Kidney epithelial cell (primary cell): ENCODE results near the gene COL23A1. TPM values are rescaled to one million over a fixed set of nuclear protein-coding genes. Genes with fewer than 3 reads are reported as not detected.

Experiments used
- DNase-seq: peaks from one replicate; pipeline ENCODE4 v3.0.0-alpha.2; 2010; ENCODE audit warnings: low read depth
- H3K27me3 ChIP-seq: 2 replicates; pipeline ENCODE4 v1.6.0; 2011; ENCODE audit warnings: low read length; ENCODE audit not compliant: control insufficient read depth, insufficient read depth
- H3K36me3 ChIP-seq: 2 replicates; pipeline ENCODE4 v1.5.1; 2011; ENCODE audit warnings: low read length; ENCODE audit not compliant: control insufficient read depth, insufficient read depth
- H3K4me3 ChIP-seq: 2 replicates; pipeline ENCODE4 v1.5.1; 2011; ENCODE audit warnings: low read depth, mild to moderate bottlenecking, control low read depth, low read length
- total RNA-seq: library from RNA; depleted of rRNA; stranded (reverse); fragments of >200 nt; gene quantifications from 2 replicates; pipeline ENCODE4 v1.2.3, GENCODE V29; 2015
- TF ChIP-seq, protein P1 (sequence below): IDR thresholded peaks from 2 replicates; pipeline ENCODE4 v1.5.1; 2011; ENCODE audit warnings: mild to moderate bottlenecking, moderate library complexity, low read length, control low read depth, inconsistent platforms; ENCODE audit not compliant: insufficient read depth, poor library complexity, severe bottlenecking

Gene COL23A1
- total RNA-seq, 1 donor from 2014 or later, result 0.17 TPM

DNA sequence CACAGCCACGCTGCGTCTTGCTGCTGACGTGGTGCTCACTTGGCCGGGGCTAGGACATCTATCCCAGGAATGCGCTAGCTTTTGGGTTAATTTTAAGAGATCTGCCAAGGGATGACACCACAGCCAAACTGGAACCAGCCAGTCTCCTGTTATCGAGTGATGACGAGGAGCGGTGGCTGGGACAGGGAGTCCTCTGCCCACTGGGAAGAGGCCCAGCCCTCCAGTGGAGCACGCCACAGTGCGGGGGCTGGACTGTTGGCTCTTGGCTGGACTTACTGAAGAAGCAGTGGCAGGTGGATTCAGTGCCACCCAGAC lies 302.4 kb downstream of the COL23A1 start:
- TF ChIP-seq, protein P1, sequence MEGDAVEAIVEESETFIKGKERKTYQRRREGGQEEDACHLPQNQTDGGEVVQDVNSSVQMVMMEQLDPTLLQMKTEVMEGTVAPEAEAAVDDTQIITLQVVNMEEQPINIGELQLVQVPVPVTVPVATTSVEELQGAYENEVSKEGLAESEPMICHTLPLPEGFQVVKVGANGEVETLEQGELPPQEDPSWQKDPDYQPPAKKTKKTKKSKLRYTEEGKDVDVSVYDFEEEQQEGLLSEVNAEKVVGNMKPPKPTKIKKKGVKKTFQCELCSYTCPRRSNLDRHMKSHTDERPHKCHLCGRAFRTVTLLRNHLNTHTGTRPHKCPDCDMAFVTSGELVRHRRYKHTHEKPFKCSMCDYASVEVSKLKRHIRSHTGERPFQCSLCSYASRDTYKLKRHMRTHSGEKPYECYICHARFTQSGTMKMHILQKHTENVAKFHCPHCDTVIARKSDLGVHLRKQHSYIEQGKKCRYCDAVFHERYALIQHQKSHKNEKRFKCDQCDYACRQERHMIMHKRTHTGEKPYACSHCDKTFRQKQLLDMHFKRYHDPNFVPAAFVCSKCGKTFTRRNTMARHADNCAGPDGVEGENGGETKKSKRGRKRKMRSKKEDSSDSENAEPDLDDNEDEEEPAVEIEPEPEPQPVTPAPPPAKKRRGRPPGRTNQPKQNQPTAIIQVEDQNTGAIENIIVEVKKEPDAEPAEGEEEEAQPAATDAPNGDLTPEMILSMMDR, result no peak
- DNase-seq, result no peak
- H3K4me3 ChIP-seq, result no peak overlapping the region
- H3K36me3 ChIP-seq, result no peaks in the 10 kb centered on the region
- peaks cover 2% of the 10 kb centered on the region for H3K27me3 ChIP-seq

DNA sequence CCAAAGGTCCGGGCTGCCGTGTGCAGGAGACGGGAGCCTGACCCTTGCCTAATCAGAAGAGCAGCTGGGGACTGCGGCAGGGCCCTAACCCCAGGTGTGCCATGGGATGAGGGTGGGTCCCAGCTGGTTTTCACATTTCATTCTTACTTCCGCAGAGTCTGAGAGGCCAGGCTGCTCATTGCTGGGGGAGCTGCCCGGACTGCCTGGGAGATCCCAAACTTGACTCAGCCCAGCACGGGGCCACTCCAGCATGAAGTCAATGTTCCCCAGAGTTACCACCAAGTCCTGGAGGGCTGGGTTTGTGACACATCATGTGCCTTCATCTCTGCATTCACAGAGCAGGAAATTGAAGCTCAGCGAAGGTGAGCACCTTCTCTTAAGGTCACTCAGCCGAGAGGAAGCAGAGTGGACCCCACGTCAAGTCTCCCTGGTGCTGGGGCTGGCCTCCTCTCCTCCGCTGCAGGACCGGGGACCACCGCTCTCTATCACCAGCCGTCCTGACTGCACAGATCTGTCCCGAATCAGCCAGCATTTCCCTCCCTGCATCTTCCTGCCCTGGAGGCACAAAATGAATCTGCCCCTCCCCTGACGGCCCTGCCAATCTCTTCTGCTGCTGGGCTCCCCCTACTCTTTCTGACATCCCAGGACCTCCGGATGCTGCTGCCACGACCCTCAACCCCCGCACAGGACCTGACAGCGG lies 303.0 kb downstream of the COL23A1 start:
- Histone ChIP-seq H3K4me3 (no peak overlapping the region), H3K27me3 (peaks cover 2% of the 10 kb centered on the region), H3K36me3 (no peaks in the 10 kb centered on the region)
- DNase-seq, result no peak
- TF ChIP-seq, protein P1, result no peak

DNA sequence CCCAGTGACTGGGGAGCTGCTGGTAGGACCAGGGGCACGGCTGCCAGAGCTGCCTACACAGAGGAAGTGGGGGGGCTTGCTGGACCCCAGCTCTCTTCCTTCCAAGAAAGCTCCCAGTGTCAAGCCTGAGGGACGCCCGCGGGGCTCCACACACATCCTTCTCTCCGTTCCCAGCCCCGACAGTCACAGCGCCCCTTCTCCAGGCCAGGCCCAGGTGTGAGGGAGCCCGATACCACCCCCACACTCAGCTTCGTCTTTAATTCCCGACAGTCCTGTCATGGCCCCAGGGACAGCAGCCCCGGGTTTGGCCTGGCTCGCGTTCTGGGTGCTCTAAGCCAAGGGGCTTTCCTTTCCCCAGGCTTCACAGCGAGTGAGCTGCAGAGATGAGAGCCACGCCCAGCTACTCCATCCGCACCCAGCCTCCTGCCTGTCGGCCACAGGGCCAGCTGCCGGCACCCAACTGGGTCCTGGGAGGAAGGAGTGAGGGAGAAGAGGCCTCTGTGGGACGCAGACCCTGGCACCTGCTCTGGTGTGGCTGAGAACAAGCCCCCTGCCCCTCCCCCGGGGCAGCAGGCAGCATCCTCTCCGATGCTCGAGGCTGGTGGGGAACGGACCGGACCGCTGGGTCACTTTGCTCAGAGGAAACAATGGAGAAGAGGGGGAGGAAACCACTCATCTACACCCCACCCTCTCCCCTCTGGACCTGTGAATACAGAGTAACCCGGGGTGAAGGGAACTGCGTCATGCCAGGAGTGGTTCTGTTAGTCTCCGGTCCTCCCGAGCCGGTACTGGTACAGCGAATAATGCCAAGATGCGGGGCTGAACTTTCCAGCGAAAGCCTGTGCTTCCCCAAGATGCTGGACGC lies 303.7 kb downstream of the COL23A1 start:
- no peak for DNase-seq
- no peaks in the 10 kb centered on the region for H3K36me3 ChIP-seq
- TF ChIP-seq, protein P1, result no peak
- no peak overlapping the region for H3K4me3 ChIP-seq
- H3K27me3 ChIP-seq, result peaks cover 2% of the 10 kb centered on the region

DNA sequence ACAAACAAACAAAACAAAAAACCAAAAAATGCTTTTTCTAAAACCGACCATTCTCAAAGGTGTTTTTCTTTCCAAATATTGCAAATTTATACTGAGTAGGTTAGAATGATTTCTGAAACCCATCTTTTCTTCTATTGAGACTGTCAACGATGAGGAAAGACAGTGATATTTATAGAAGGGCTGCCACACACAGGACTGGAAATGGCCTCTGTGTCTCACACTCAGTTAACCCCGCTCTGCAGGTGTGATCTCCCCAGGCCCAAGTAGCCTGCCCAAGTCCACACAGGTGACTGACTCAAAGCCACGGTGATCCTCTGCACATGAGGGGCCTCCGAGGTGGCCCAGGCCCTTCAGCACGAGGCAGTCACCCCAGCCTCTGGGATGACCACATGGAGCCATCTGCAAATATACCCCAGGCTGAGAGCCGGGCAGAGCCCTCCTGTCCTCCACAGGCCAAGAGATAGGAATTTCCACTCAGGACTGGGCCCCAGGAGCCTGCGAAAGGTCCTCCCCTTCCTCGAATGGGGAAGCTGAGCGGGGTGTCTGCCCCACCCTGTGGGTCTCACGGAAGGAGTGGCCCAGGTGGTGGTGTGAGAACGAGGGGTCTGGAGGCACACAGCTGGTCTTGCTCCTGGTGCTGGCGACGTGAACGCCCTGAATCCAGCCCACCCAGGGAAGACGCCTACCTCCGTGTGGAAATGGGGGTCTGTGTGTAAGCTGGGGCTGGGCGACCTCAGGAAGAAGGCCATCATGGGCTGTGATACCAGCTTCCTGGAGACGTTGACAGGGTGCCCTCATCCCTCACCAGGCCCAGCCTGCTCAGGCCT lies 304.6 kb downstream of the COL23A1 start:
- TF ChIP-seq, protein P1, result no peak
- DNase-seq, result no peak
- Histone ChIP-seq H3K36me3 (no peaks in the 10 kb centered on the region), H3K4me3 (no peak overlapping the region), H3K27me3 (peaks cover 2% of the 10 kb centered on the region)

DNA sequence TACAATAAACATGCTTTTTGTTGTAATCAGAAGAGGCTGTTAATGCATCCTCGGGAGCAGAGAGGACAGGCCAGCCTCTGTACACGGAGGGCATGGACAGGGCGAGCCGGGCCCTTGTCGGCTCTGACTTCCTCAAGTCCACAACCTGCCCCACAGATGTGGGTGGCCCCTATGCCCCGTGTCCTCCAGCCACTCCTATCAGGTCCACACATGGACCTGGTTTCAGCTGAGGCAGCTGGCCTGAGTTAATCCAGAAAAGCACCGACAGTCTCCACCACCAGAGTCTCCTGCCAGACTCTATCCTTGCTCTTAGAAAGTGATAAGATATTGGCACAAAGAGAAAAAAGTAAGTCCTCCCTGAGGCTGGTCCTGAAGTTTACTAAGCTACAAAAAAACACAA lies 305.2 kb downstream of the COL23A1 start:
- Histone ChIP-seq H3K27me3 (peaks cover 2% of the 10 kb centered on the region), H3K4me3 (no peak overlapping the region), H3K36me3 (no peaks in the 10 kb centered on the region)
- DNase-seq, result no peak
- TF ChIP-seq, protein P1, result no peak
